Ovary (tissue), 3 donors: ENCODE data around the gene SNAPC3.

Source experiments
- CTCF ChIP-seq, 3 donors: fragments of 450-650 bp in 2 of 3; fragments of 200-600 bp in 1 of 3; IDR thresholded peaks; one replicate each; pipeline versions ENCODE4 v1.5.1 to v1.8.0; 2016 to 2022; ENCODE audit warnings: antibody characterized with exemption in 3 of 3, mild to moderate bottlenecking in 1 of 3
- EP300 ChIP-seq: sonication (generic); formaldehyde crosslinking; IDR thresholded peaks from one replicate; pipeline ENCODE4 v1.6.1; 2017; ENCODE audit warnings: antibody characterized with exemption
- donor health status: DM: no; HTN: no; CAD: no.

- TF ChIP-seq EP300 (no peak), CTCF (IDR thresholded peaks at IDR 0.05) (no peak)
Observed at GRCh38 chr9:15484802-15485201, 62.1 kb downstream of the SNAPC3 start.
